Neural progenitor cell (in vitro differentiated cells): Measurements from ENCODE around the gene EYA4. TPM values are rescaled to one million over a fixed set of nuclear protein-coding genes. Genes with fewer than 3 reads are reported as not detected.
"Not testable (repeated sequence)": the region's sequence is repeated elsewhere in the genome, so short reads cannot be mapped to it uniquely, and the experiment has no call there.

Source experiments
- DNase-seq: peaks from one replicate; pipeline ENCODE4 v3.0.0-alpha.2; 2016; ENCODE audit warnings: low spot score
- H2AFZ ChIP-seq: fragments of 200-600 bp; sonication (generic); replicated peaks from 2 replicates; pipeline ENCODE4 v1.6.1; 2016; ENCODE audit warnings: antibody characterized with exemption
- H3F3A ChIP-seq: fragments of 200-600 bp; sonication (generic); 2 replicates; pipeline ENCODE4 v1.6.1; 2016; ENCODE audit warnings: antibody characterized with exemption, low read depth
- H3K27ac ChIP-seq: fragments of 200-600 bp; sonication (generic); 2 replicates; pipeline ENCODE4 v1.5.1; 2016; ENCODE audit warnings: mild to moderate bottlenecking
- H3K27me3 ChIP-seq: fragments of 200-600 bp; sonication (generic); 2 replicates; pipeline ENCODE4 v1.6.1; 2016; ENCODE audit warnings: mild to moderate bottlenecking, moderate library complexity
- H3K36me3 ChIP-seq: fragments of 200-600 bp; sonication (generic); 2 replicates; pipeline ENCODE4 v1.5.1; 2016
- H3K4me1 ChIP-seq: fragments of 200-600 bp; sonication (generic); 2 replicates; pipeline ENCODE4 v1.6.1; 2016; ENCODE audit warnings: mixed run types
- H3K4me2 ChIP-seq: fragments of 200-600 bp; sonication (generic); 2 replicates; pipeline ENCODE4 v1.6.1; 2016
- H3K4me3 ChIP-seq: fragments of 200-600 bp; sonication (generic); 2 replicates; pipeline ENCODE4 v1.5.1; 2016
- H3K79me2 ChIP-seq: fragments of 200-600 bp; sonication (generic); 2 replicates; pipeline ENCODE4 v1.6.1; 2016; ENCODE audit warnings: low read depth
- H3K9ac ChIP-seq: fragments of 200-600 bp; sonication (generic); 2 replicates; pipeline ENCODE4 v1.6.1; 2016
- H3K9me3 ChIP-seq: fragments of 200-600 bp; sonication (generic); 2 replicates; pipeline ENCODE4 v1.5.1; 2016; ENCODE audit warnings: low read depth
- H4K20me1 ChIP-seq: fragments of 200-600 bp; sonication (generic); 2 replicates; pipeline ENCODE4 v1.6.1; 2016; ENCODE audit warnings: low read depth
- H3K27ac Mint-ChIP-seq: 3 replicates; pipeline ENCODE4 v1.8.0; 2021; ENCODE audit warnings: mixed read lengths
- H3K27me3 Mint-ChIP-seq: 2 replicates; pipeline ENCODE4 v1.8.0; 2022; ENCODE audit warnings: low read depth, mild to moderate bottlenecking, inconsistent platforms, moderate library complexity, mixed read lengths; ENCODE audit not compliant: insufficient read depth
- H3K36me3 Mint-ChIP-seq: 3 replicates; pipeline ENCODE4 v1.8.0; 2021; ENCODE audit warnings: mixed read lengths
- H3K4me1 Mint-ChIP-seq: 3 replicates; pipeline ENCODE4 v1.8.0; 2021; ENCODE audit warnings: mixed read lengths
- H3K4me3 Mint-ChIP-seq: 3 replicates; pipeline ENCODE4 v1.8.0; 2021; ENCODE audit warnings: mild to moderate bottlenecking, moderate library complexity, mixed read lengths
- H3K9me3 Mint-ChIP-seq: 3 replicates; pipeline ENCODE4 v1.8.0; 2020; ENCODE audit warnings: mixed read lengths
- CTCF ChIP-seq: fragments of 200-600 bp; sonication (generic); IDR thresholded peaks from 2 replicates; pipeline ENCODE4 v1.5.1; 2017; ENCODE audit warnings: antibody characterized with exemption, mild to moderate bottlenecking
- EZH2 ChIP-seq: fragments of 200-600 bp; sonication (generic); IDR thresholded peaks from 2 replicates; pipeline ENCODE4 v1.6.1; 2017; ENCODE audit warnings: antibody characterized with exemption, mild to moderate bottlenecking, moderate library complexity
- EZH2phosphoT487 ChIP-seq: fragments of 200-600 bp; sonication (generic); IDR thresholded peaks from 2 replicates; pipeline ENCODE4 v1.6.1; 2017; ENCODE audit warnings: antibody characterized with exemption
- total RNA-seq: library from RNA; depleted of rRNA; stranded (reverse); fragments of >200 nt; gene quantifications from 2 replicates; pipeline ENCODE4 v1.2.3, GENCODE V29; 2015; ENCODE audit warnings: low replicate concordance

Gene EYA4
- total RNA-seq, 1 donor from 2014 or later, result 2.4 TPM

GRCh38 chr6:133551847-133552341 lies 310.7 kb downstream of the EYA4 start:
- Histone ChIP-seq H3K27ac (no peak overlapping the region), H3F3A (peaks cover 37% of the 10 kb centered on the region), H2AFZ (no peak overlapping the region), H3K4me1 (peaks cover 52% of the 10 kb centered on the region), H3K79me2 (no peaks in the 10 kb centered on the region), H3K27me3 (no peaks in the 10 kb centered on the region), H3K9ac (no peak overlapping the region), H3K4me2 (no peak overlapping the region), H3K4me3 (no peak overlapping the region), H3K9me3 (no peaks in the 10 kb centered on the region), H4K20me1 (no peaks in the 10 kb centered on the region), H3K36me3 (no peaks in the 10 kb centered on the region)
- no peak for TF ChIP-seq CTCF
- TF ChIP-seq EZH2, result no peak
- no peak for TF ChIP-seq EZH2phosphoT487
- Mint-ChIP-seq H3K4me1 (peaks cover 39% of the 10 kb centered on the region), H3K36me3 (no peaks in the 10 kb centered on the region), H3K27me3 (peaks cover 28% of the 10 kb centered on the region), H3K4me3 (no peak overlapping the region), H3K27ac (no peak overlapping the region), H3K9me3 (no peaks in the 10 kb centered on the region)
- no peak for DNase-seq

- Mint-ChIP-seq H3K36me3 (no peaks in the 10 kb centered on the region), H3K9me3 (peaks cover 6% of the 10 kb centered on the region), H3K27ac (no peak overlapping the region), H3K4me1 (peaks cover 28% of the 10 kb centered on the region), H3K27me3 (peaks cover 28% of the 10 kb centered on the region), H3K4me3 (no peak overlapping the region)
- no peak overlapping the region for H3K4me3 ChIP-seq
- H3K4me2 ChIP-seq, result no peak overlapping the region
- no peaks in the 10 kb centered on the region for H3K27me3 ChIP-seq
- peaks cover 28% of the 10 kb centered on the region for H3F3A ChIP-seq
- H3K36me3 ChIP-seq, result no peaks in the 10 kb centered on the region
- peaks cover 36% of the 10 kb centered on the region for H3K4me1 ChIP-seq
- TF ChIP-seq CTCF (peak; percentile 83), EZH2phosphoT487 (no peak)
- H3K27ac ChIP-seq, result no peak overlapping the region
- no peaks in the 10 kb centered on the region for H3K9me3 ChIP-seq
- peak; percentile 81 for DNase-seq
- no peaks in the 10 kb centered on the region for H3K79me2 ChIP-seq
- no peak overlapping the region for H2AFZ ChIP-seq
- H3K9ac ChIP-seq, result no peak overlapping the region
- no peaks in the 10 kb centered on the region for H4K20me1 ChIP-seq
Observed at GRCh38 chr6:133553652-133554051, 312.5 kb downstream of the EYA4 start.

GRCh38 chr6:133554121-133554520 lies 313.0 kb downstream of the EYA4 start:
- H3K4me3 ChIP-seq, H3K27me3 ChIP-seq, H3K27ac ChIP-seq, H2AFZ ChIP-seq, H3K9me3 Mint-ChIP-seq, H3K36me3 ChIP-seq, H3K9me3 ChIP-seq, DNase-seq, H4K20me1 ChIP-seq, H3K4me3 Mint-ChIP-seq, H3K9ac ChIP-seq, H3K36me3 Mint-ChIP-seq, H3K27ac Mint-ChIP-seq, H3K4me2 ChIP-seq, H3K79me2 ChIP-seq: not testable (repeated sequence)
- Mint-ChIP-seq H3K27me3 (peaks cover 31% of the 10 kb centered on the region), H3K4me1 (peaks cover 24% of the 10 kb centered on the region)
- Histone ChIP-seq H3K4me1 (peaks cover 32% of the 10 kb centered on the region), H3F3A (peaks cover 23% of the 10 kb centered on the region)

- no peaks in the 10 kb centered on the region for H3K79me2 ChIP-seq
- peaks cover 6% of the 10 kb centered on the region for H3K9me3 ChIP-seq
- no peak overlapping the region for H3K27ac ChIP-seq
- H3K4me3 ChIP-seq, result no peak overlapping the region
- peaks cover 32% of the 10 kb centered on the region for H3K27me3 Mint-ChIP-seq
- H3K9ac ChIP-seq, result no peak overlapping the region
- no peak for DNase-seq
- H2AFZ ChIP-seq, result no peak overlapping the region
- peaks cover 6% of the 10 kb centered on the region for H3K36me3 Mint-ChIP-seq
- H3K27me3 ChIP-seq, result no peaks in the 10 kb centered on the region
- no peaks in the 10 kb centered on the region for H4K20me1 ChIP-seq
- peaks cover 19% of the 10 kb centered on the region for H3K9me3 Mint-ChIP-seq
- TF ChIP-seq CTCF (no peak), EZH2 (no peak), EZH2phosphoT487 (no peak)
- H3K4me1 Mint-ChIP-seq, result peaks cover 12% of the 10 kb centered on the region
- H3K36me3 ChIP-seq, result no peaks in the 10 kb centered on the region
- no peak overlapping the region for H3K4me2 ChIP-seq
- no peak overlapping the region for H3K4me3 Mint-ChIP-seq
- peaks cover 19% of the 10 kb centered on the region for H3K4me1 ChIP-seq
- peaks cover 8% of the 10 kb centered on the region for H3F3A ChIP-seq
- no peak overlapping the region for H3K27ac Mint-ChIP-seq
Observed at GRCh38 chr6:133555685-133556084, 314.5 kb downstream of the EYA4 start.
